ENCODE data around the gene DCTN1.
A peak's percentile ranks its signal among the peaks of the same experiment; 100 is the strongest.
"Not testable (repeated sequence)": the region's sequence is repeated elsewhere in the genome, so short reads cannot be mapped to it uniquely, and the experiment has no call there.

DCTN1 gene

GRCh38 chr2:74379851-74380789, at the start of gene DCTN1:
Gene DCTN1, minus strand, starts transcription at chr2:74380311. Its CDS starts 274 bp downstream, at chr2:74380037.
- DNase-seq: peak; percentile 61

GRCh38 chr2:74428675-74429074, 48.6 kb upstream of the DCTN1 start:
- DNase-seq: no peak

- DNase-seq: no peak
These were observed 47.4 kb upstream of the DCTN1 start for GRCh38 chr2:74427551-74427950.

- DNase-seq: no peak
These were observed 46.2 kb upstream of the DCTN1 start for GRCh38 chr2:74426181-74426758.

- no peak for DNase-seq
These were observed 45.4 kb upstream of the DCTN1 start for GRCh38 chr2:74425523-74425922.

DNA sequence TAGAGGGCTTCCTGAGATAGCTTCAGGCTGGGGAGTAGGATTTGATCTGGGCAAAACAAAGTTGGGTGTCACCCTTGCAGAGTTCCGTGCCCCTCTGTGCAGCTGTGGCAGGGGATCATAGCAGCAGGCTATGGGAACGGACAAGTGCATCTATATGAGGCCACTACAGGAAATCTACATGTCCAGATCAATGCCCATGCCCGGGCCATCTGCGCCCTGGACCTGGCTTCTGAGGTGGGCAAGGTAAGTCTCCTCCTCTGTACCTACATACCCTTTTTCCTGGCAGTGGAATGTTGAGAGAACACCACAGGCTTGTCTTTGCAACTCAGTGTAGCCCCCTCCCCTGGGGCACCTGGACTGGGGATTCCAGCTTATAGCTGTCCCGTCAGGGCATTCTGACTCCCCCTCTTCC, 44.9 kb upstream of the DCTN1 start:
- DNase-seq: no peak

DNA sequence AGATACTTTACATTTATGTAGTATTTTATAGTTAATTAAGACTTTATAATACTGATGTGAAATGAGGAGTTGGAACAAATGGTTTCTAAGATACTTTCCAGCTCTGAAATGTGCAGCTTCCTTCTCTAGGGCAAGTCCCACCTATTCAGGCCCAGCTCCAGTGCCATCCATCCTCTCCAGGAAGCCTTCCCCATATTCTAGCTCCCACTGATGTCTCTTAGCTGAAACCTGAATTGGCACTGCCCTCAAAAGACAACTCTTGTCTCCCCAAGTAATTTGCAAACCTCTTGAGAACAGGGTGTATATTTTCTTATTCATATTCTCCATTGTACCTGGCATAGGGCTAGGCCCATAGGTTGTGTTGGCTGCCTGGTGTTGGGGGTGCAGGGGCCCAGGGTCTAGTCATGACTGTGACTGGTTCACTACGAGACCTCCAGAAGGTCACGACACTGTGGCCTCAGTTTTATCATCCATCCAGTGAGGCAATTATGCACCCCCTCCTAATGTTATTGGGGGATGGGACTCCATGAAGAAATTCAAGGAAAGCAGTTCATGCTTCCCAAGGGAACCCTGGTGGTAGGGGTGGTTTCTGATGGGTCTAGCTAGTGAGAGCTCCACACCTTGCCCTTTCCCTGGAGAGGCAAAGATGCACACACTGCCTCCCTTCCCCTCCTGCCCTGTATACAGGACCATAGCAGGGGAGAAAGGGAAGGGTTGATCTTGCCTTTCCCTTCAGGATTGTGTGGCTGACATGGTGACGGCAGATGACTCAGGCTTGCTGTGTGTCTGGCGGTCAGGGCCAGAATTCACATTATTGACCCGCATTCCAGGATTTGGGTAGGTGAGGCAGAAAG, 44.3 kb upstream of the DCTN1 start:
- DNase-seq: no peak

DNA sequence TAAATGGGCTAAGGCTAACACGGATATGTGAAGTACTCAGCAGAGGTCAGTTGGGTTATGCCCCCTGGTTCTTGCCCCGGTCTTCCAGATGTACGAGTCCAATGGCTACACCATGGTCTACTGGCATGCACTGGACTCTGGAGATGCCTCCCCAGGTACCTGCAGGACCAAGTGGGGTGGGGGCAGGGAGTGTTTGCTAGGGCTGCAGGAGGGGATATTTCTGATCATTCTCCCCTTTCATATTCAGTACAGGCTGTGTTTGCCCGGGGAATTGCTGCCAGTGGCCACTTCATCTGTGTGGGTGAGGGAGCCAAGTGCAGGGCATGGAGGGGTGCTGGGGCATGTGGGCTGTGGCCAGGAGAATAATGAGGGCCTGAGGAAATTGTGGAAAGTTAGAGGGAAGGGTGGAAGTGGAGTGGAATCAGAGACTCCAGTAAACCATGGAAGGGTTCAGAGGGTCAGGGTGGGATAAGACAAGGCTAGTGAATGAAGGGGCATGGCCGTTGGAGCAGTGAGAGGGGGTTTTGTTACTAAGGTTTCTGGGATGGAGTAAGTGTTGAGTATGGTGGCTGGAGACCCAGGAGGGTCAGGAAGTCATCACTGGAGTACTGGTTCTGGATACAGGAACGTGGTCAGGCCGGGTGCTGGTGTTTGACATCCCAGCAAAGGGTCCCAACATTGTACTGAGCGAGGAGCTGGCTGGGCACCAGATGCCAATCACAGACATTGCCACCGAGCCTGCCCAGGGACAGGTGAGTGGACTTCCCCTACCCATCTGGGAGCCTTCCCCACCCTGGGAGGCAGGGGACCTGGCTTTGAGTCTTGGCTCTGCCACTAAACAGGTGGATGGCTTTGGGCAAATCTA, 43.4 kb upstream of the DCTN1 start:
- no peak for DNase-seq

DNA sequence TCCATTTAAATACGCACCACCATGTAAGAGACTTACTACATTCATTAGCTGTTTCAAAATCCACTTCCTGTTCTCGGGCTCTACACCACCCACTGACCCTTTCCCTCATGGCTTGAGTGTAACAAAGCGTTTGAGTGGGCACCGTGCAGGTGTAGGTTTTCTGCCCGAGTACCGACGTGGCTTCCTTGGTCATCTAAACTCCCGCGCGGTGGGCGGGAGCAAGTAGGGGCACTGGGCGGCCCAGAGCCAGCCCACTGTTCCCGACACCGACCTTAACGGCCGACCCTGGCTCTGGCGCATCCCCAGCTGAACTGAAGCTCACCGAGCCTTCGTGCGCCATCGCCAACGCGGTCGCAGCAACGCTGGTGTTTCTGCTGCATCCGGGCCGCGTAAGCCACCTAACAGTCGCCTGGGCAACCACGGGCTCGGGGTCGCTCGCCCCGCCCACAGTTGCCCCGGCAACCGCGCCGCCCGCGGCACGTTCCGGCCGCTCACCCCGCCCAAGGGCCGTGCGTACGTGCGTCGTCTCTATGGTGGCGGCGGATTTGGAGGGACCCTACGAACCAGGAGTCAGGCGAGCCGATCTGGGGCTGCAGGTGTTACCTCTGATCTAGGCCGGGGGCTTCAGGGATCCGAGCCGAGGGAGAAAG, 41.2 kb upstream of the DCTN1 start, which contains the start of the genes C2orf81 and WDR54:
C2orf81 (minus strand) TSS at position 399 of the 650 bp plus-strand sequence; CDS start at position 340, 59 bp downstream.
WDR54 (plus strand) TSS at position 510 of the 650 bp plus-strand sequence. CDS start 424 bp downstream, outside the sequence.
- DNase-seq: peak; percentile 96

DNA sequence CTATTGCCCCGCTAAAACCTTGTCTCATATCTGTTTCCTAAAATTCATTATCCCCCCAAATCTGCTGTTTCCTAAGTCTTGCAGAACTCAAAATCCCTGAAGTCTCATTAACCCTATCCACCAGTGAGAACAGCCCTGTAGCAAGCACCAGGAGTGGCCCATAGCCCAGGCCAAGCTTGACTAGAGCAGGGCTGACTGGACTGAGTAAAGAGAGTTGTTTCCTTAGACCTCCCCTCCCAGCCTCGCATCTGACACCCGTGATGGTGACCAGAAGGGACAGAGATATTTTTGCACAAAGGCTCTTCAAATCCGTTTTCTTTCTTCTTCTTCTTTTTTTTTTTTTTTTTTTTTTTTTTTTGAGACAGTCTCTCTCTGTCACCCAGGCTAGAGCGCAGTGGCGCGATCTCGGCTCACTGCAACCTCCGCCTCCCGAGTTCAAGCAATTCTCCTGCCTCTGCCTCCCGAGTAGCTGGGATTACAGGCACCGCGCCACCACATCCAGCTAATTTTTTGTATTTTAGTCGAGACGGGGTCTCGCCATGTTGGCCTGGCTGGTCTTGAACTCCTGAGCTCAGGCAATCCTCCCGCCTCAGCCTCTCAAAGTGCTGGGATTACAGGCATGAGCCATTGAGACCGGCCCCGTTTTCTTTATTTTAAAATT, 40.5 kb upstream of the DCTN1 start:
- not testable (repeated sequence) for DNase-seq

DNA sequence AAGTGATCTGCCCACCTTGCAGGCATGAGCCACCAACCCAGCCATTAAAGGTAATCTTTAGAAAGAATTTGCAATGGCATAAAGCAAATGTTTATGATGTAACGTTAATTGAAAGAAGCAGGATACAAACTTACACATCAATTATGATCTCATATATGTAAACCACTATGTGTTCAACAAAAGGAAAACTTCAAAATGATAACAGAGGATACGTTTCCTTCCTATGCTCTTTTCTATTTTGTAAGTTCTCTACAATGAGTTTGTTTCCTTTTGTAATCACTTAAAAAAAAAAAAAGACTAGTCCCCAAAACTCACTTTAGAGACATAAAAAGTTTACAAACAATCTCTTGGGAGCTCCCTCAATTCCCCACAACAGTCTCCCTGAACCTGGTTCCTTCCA, 39.9 kb upstream of the DCTN1 start:
- no peak for DNase-seq

DNA sequence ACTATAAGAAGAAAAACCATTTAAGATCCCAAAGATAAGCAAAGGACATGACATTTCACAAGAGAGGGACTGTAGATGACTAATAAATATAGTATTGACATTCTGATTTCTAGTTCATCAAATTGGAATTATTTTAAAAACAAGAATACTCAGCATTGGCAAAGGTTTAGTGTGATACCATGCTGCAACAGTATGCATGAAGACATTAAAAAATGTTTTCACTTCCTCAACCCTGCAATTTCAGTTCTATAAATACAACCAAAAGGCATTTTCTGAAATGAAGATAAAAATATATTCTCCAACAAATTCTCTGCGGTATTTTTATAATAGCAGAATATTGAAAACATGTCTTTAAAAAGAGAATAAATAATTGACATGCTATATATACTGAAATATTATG, 39.2 kb upstream of the DCTN1 start:
- no peak for DNase-seq

GRCh38 chr2:74418312-74418711, 38.2 kb upstream of the DCTN1 start:
- DNase-seq: no peak

GRCh38 chr2:74417763-74418162, 37.7 kb upstream of the DCTN1 start:
- no peak for DNase-seq

DNA sequence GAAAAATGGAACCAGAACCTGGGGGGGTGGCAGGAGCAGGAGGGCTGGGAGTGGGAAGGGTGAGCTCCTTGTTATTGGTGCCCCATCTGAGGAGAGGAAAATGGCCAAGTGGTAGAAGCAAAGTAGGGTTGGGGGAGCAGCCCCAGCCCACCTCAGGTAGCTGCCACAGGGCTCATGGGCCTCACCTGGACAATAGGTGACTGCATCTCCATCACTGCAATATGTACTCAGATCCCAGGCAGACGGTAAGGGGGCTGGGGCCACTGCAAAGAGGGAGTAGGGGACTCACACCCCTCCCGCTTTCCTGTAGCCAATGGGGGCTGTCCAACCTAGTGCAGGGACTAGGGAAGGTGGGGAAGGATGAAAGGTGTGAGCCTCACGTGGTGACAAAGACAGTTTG, 37.1 kb upstream of the DCTN1 start:
- no peak for DNase-seq

DNA sequence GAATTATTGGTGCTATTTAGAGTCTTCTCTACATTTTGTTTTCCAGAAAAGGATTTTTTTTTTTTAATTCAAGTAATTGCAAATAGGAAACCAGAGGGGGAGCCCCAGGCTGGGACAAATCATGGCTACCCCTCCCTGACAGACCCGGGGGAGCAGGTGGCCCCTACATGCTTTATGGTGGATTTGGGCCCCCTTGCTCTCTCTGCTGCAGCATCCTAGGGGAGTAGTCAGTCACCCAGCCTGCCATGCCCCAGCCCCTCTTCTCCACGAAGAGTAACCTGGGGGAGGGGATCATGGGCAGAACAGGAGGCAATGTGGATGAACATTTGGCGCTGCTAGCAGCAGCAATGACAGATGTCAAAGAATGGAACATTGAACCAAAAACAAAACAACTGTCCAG, 36.7 kb upstream of the DCTN1 start:
- DNase-seq: no peak

GRCh38 chr2:74415762-74416395, 35.8 kb upstream of the DCTN1 start:
- DNase-seq: no peak

DNA sequence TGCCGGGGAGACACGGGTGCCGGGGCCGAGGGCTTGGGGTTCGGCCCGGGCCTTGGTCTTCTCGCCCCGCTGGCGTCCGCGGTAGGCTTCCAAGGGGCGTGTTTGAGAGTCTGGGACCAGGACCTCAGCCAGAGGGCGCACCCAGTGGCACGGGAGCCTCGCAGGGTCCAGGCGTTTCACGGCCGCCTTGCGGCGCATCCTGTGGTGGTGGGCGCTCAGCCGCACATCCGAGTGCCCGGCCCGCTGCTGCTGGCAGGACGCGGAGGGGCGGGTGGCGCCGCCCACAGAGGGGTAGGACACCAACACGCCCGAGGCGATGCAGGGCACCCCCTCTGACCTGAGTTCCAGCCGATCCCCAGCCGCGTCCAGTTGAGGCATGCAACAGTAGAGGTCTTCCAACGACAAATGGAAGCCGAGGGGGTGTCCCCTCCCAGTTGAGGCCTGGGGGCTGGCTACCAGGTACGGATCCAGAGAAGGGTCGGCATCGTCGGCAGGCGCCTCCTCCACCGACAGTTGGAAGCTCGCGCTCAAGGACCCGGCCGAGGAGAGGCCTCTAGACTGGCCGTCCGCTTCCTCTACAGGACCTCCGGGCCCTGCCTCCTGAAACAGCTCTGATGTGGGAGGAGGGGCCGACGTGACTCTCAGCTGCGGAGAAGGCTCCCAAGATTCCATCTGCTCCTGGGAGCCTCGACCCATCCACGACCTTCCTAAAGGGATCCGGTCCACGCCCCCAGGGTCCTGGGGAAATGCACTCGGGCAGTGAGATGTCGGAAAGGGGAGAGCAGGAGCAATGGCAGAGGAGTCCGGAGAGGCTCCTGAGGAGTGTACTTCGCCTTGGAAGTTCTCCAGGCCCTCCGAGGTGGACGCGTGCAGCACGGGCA, 35.0 kb upstream of the DCTN1 start:
- peak; percentile 75 for DNase-seq

GRCh38 chr2:74414441-74414840, 34.3 kb upstream of the DCTN1 start:
- no peak for DNase-seq
